WTC11 (cell line): ENCODE results near the gene GPR82.

Experiments used
- ZNF219 ChIP-seq: sonication (generic); formaldehyde crosslinking; IDR thresholded peaks from 2 replicates; pipeline ENCODE4 v1.8.0; 2023; ENCODE audit warnings: missing genetic modification reagents, mild to moderate bottlenecking, borderline replicate concordance
- TF ChIP-seq, protein P1 (sequence below): fragments of 200-600 bp; IDR thresholded peaks from 2 replicates; pipeline ENCODE4 v1.8.0; 2022; ENCODE audit warnings: antibody characterized with exemption
- TF ChIP-seq, protein P2 (sequence below): sonication (generic); formaldehyde crosslinking; IDR thresholded peaks from 2 replicates; pipeline ENCODE4 v1.8.1; 2023; ENCODE audit warnings: mild to moderate bottlenecking, moderate library complexity, missing genetic modification reagents
- TF ChIP-seq, protein P3 (sequence below): sonication (generic); formaldehyde crosslinking; IDR thresholded peaks from 2 replicates; pipeline ENCODE4 v1.8.1; 2022; ENCODE audit warnings: low read depth, mild to moderate bottlenecking, moderate library complexity, missing genetic modification reagents, borderline replicate concordance

DNA sequence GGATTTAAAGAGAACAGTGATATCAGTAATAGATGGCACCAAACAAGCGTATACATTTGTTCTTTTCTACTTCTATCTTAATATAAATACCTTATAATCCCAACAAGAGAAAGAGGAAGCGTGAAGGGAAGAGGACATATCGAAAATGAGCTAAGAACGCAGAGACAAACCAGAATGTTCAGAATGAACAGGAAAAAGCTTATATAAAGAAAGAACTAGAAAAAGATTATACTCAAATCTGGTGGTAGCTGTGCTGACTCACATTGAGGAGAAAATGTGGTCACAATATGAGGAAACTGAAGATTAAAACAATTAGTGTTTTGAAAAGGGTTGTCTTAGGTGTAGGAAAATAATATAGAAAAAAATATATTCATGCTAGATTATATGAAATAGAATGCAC, 37.2 kb upstream of the GPR82 start:
- TF ChIP-seq, protein P1, sequence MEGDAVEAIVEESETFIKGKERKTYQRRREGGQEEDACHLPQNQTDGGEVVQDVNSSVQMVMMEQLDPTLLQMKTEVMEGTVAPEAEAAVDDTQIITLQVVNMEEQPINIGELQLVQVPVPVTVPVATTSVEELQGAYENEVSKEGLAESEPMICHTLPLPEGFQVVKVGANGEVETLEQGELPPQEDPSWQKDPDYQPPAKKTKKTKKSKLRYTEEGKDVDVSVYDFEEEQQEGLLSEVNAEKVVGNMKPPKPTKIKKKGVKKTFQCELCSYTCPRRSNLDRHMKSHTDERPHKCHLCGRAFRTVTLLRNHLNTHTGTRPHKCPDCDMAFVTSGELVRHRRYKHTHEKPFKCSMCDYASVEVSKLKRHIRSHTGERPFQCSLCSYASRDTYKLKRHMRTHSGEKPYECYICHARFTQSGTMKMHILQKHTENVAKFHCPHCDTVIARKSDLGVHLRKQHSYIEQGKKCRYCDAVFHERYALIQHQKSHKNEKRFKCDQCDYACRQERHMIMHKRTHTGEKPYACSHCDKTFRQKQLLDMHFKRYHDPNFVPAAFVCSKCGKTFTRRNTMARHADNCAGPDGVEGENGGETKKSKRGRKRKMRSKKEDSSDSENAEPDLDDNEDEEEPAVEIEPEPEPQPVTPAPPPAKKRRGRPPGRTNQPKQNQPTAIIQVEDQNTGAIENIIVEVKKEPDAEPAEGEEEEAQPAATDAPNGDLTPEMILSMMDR: no peak
- TF ChIP-seq ZNF219: no peak
- TF ChIP-seq, protein P2, sequence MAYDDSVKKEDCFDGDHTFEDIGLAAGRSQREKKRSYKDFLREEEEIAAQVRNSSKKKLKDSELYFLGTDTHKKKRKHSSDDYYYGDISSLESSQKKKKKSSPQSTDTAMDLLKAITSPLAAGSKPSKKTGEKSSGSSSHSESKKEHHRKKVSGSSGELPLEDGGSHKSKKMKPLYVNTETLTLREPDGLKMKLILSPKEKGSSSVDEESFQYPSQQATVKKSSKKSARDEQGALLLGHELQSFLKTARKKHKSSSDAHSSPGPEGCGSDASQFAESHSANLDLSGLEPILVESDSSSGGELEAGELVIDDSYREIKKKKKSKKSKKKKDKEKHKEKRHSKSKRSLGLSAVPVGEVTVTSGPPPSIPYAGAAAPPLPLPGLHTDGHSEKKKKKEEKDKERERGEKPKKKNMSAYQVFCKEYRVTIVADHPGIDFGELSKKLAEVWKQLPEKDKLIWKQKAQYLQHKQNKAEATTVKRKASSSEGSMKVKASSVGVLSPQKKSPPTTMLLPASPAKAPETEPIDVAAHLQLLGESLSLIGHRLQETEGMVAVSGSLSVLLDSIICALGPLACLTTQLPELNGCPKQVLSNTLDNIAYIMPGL (CRISPR knock-in tag): no peak
- TF ChIP-seq, protein P3, sequence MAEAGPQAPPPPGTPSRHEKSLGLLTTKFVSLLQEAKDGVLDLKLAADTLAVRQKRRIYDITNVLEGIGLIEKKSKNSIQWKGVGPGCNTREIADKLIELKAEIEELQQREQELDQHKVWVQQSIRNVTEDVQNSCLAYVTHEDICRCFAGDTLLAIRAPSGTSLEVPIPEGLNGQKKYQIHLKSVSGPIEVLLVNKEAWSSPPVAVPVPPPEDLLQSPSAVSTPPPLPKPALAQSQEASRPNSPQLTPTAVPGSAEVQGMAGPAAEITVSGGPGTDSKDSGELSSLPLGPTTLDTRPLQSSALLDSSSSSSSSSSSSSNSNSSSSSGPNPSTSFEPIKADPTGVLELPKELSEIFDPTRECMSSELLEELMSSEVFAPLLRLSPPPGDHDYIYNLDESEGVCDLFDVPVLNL (CRISPR knock-in tag): no peak
